22Rv1 (cell line): ENCODE results near the gene HTR3D.

ENCODE experiments used
- CTCF ChIP-seq: fragments of 450-650 bp; IDR thresholded peaks from 2 replicates; pipeline ENCODE4 v1.5.1; 2017; ENCODE audit warnings: mild to moderate bottlenecking
- ZFX ChIP-seq: fragments of 450-650 bp; IDR thresholded peaks from 2 replicates; pipeline ENCODE4 v1.6.1; 2017; ENCODE audit warnings: antibody characterized with exemption, borderline replicate concordance

DNA sequence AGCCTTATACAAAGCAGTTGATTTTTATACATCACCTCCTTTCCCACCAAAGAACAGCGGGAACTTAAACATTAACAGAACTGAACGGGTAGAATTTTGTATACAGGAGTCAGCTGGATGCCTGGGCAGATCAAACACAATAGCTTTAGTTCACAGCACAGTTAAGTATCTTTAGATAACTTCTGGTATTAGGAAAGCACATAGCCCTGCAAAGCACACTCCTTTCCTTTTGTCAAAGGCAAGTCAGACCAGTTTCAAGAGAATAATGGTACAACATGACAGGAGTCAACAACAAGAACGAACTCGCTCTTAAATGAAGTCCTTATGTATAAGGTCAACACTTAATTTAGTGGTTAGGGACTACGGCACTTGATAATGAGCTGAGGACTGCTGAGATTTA is 40.1 kb upstream of the HTR3D start:
- TF ChIP-seq CTCF: no peak
- no peak for TF ChIP-seq ZFX
